Heart left ventricle (tissue), 13 donors: ENCODE data around the gene GABRD.

Experiments used
- CTCF ChIP-seq, 12 donors: fragments of 200-600 bp; sonication (generic) in 4 of 12; IDR thresholded peaks; one replicate each; pipeline versions ENCODE4 v1.5.0 to v1.8.0; 2018 to 2022; ENCODE audit warnings: antibody characterized with exemption in 12 of 12, mild to moderate bottlenecking in 5 of 12
- POLR2A ChIP-seq, 2 donors: fragments of 450-650 bp; IDR thresholded peaks; one replicate each; pipeline ENCODE4 v1.6.1; 2017; ENCODE audit warnings: antibody characterized with exemption in 2 of 2, mild to moderate bottlenecking in 2 of 2, moderate library complexity in 2 of 2
- donor health status: ischemic (EF 13 %, LVEDD 7.1; RV severe dilation, severe dysfunction).
- donor health status: DM: no; HTN: yes; CAD: no.
- donor health status: DM: no; HTN: no; CAD: no.
- donor health status: ischemic (EF 25% LVEDD 6.9; RV normal size, moderate dysfunction).
- donor health status: ischemic (EF 25% LVEDD 5.7; RV mildly dilated, moderate dysfunction).
- donor health status: ischemic (EF 35%, LVEDD 5.7; RV mildly dilated, moderate dysfunction).
- donor health status: nonischemic (EF 11% LVEDD 7.7; RV severe dilation, severe dysfunction).
- donor health status: DM: yes; HTN: yes; CAD: no.
- donor health status: PGD.
- donor health status: ischemic (EF 29% LVEDD 5.4; RV normal size, mild dysfunction).
- donor health status: nonischemic (EF 23%, LVEDD 6.1; RV moderate dilation, normal function).

GRCh38 chr1:1981142-1981500, 38.0 kb upstream of the GABRD start:
- TF ChIP-seq CTCF (IDR thresholded peaks at IDR 0.05), result no peak
- TF ChIP-seq POLR2A (IDR thresholded peaks at IDR 0.05), result no peak
